Myocyte (in vitro differentiated cells): ENCODE data around the gene TTC21B. TPM values are rescaled to one million over a fixed set of nuclear protein-coding genes. Genes with fewer than 3 reads are reported as not detected.
"Not testable (repeated sequence)": the region's sequence is repeated elsewhere in the genome, so short reads cannot be mapped to it uniquely, and the experiment has no call there.

Experiments used
- DNase-seq: peaks from one replicate; pipeline ENCODE4 v3.0.0-alpha.2; 2012; ENCODE audit warnings: low read depth
- total RNA-seq: library from RNA; depleted of rRNA; stranded (reverse); fragments of >200 nt; gene quantifications from 2 replicates; pipeline ENCODE4 v1.2.3, GENCODE V29; 2014

TTC21B gene
- total RNA-seq, 1 donor from 2014 or later: 24.4 TPM

- DNase-seq: no peak
These were observed 65.4 kb downstream of the TTC21B start for GRCh38 chr2:165888171-165888570.

- DNase-seq: no peak
These were observed 67.0 kb downstream of the TTC21B start for GRCh38 chr2:165886487-165887146.

GRCh38 chr2:165877565-165878550 is 75.7 kb downstream of the TTC21B start:
- peak; percentile 11 for DNase-seq

- DNase-seq: no peak
These were observed 76.9 kb downstream of the TTC21B start for GRCh38 chr2:165876712-165877111.

- DNase-seq: no peak
These were observed 77.3 kb downstream of the TTC21B start for GRCh38 chr2:165876269-165876668.

- peak; percentile 72 for DNase-seq
These were observed 79.0 kb downstream of the TTC21B start for GRCh38 chr2:165874445-165875039.

- DNase-seq: peak; percentile 9
These were observed 81.3 kb downstream of the TTC21B start for GRCh38 chr2:165872101-165872791.

DNA sequence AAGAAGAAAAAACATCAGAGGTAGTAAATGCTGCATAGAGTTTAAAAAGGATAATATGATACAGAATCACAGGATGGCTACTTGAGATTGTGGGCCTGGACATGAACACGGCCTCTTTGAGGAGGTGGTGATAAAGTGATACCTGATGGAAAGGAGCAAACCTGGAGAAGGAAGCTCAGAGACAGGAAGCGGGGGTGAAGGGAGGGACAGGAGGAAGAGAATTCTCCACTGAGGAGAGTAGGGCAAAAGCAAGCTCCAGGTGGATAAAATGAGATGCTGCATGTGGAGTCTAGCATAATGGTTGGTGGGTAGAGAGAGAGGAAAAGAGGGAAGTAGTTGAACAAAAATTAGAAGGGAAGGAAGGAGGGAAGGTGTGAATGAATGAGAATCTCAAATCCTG is 82.6 kb downstream of the TTC21B start:
- no peak for DNase-seq

DNA sequence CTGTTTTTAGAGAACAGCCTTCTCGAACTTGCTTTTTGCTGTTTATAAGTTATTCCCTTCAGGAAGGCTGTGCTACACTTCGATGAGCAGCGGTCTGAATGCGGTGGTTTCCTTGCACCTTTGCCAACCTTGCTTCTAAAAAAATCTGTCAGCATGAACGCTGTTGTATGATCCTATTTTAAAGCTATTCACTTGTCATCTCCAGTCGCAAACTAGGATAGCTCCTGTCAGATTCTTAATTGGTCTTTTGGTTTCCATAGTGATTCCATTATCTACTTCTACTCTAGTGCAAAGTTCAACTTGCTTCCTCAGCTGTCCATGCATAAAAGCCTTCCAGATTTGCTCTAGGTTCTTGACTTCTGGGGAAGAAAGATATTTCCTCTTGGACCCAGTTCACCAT is 83.2 kb downstream of the TTC21B start:
- DNase-seq: no peak

DNA sequence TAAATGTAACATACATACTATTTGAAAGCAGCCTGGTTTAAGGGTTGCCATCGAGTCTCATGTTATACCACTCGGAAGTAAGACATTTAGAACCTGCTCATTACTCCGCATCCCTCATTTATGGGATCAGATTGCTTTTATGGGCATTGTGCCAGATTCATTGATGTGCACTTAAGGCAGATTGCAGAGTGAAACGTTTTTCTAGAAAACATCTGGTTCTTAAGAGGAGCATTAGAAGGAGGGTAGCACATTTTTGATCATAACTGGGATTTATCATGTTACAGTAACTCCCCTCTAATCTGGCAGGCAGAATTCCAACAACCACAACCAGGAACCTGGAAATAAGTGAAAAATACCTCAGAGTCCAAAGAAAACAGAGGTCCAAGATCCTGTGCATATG is 85.4 kb downstream of the TTC21B start:
- peak; percentile 18 for DNase-seq

- DNase-seq: no peak
These were observed 89.3 kb downstream of the TTC21B start for GRCh38 chr2:165864296-165864695.

DNA sequence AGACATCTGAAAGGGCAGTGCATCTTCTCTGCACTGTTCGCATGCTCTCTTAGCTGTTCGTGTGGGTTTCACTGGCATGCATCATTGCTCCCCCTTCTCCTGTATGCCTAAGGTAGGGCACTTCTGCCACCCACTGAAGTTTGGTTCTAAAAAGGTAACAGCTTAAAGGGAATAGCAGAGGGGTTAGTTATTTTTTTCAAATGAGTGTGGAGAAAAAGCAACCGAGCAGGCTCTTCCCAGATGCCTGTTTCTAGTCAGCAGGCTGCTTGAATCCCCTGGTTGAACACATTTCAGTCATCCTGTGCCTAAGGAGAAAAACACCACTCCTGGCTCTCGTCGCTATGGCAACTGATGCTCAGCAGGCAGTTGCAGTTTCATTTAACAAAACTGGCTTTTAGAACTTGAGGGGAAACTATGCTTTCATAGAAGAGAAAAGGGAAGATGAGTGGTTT is 89.7 kb downstream of the TTC21B start:
- no peak for DNase-seq

DNA sequence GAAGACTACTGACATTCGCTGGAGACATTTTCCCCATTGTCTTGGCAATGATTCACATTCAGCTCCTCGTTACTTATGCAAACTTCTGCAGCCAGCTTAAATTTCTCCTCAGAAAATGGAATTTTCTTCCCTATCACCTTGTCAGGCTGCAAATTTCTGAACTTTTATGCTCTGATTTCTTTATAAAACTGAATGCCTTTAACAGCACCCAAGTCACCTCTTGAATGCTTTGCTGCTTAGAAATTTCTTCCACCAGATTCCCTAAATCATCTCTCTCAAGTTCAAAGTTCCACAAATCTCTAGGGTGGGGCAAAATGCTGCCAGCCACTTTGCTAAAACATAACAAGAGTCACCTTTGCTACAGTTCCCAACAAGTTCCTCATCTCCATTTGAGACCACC is 92.5 kb downstream of the TTC21B start:
- not testable (repeated sequence) for DNase-seq

GRCh38 chr2:165859723-165860122 is 93.9 kb downstream of the TTC21B start:
- not testable (repeated sequence) for DNase-seq

GRCh38 chr2:165857876-165858275 is 95.7 kb downstream of the TTC21B start:
- DNase-seq: peak; percentile 28

GRCh38 chr2:165852394-165852793 is 101.2 kb downstream of the TTC21B start:
- DNase-seq: no peak

DNA sequence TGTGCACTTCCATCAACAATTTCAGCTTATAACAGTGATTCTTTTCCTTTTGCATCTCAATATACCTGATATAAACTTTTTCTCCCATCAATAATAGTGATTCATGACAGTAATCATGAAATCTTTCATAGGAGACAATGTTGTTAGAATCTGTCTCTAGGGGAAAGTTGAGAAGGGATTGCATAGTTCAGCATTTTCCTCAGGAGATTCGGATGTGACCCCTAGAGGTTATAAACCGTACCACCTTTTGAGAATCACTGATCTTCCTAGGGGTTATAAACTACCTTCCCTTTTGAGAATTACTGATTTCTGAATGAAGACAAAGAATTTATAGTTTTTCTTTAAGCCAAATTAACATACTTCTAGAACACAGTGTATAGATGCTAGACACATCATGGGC is 106.6 kb downstream of the TTC21B start:
- no peak for DNase-seq

- no peak for DNase-seq
These were observed 107.5 kb downstream of the TTC21B start for GRCh38 chr2:165846056-165846455.

DNA sequence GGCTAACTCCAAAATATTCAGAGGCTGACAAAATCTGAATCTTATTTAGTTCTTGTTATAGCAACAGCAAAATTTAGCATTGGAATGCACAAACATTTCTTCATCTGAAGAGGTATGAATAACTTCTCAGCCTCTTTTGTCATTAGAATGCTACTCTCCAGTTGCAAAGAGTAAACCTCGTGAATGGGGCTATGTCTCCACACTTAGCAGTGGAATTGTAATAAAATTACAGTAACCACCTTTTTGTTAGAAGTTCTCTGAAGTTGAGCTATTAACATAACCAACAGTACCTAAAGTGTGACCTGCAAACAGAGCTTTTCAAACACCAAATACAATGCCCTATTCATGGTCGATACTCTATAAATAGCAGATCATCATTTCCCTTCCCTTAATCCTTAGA is 109.4 kb downstream of the TTC21B start:
- DNase-seq: no peak

GRCh38 chr2:165843351-165843750 is 110.2 kb downstream of the TTC21B start:
- no peak for DNase-seq

- DNase-seq: no peak
These were observed 113.1 kb downstream of the TTC21B start for GRCh38 chr2:165840333-165840958.
